ENCODE measurements around the gene ERVFRD-1. TPM values are rescaled to one million over a fixed set of nuclear protein-coding genes. Genes with fewer than 3 reads are reported as not detected.
"Not testable (repeated sequence)": the region's sequence is repeated elsewhere in the genome, so short reads cannot be mapped to it uniquely, and the experiment has no call there.

Gene ERVFRD-1
- total RNA-seq, 1 donor from 2014 or later, result not detected

DNA sequence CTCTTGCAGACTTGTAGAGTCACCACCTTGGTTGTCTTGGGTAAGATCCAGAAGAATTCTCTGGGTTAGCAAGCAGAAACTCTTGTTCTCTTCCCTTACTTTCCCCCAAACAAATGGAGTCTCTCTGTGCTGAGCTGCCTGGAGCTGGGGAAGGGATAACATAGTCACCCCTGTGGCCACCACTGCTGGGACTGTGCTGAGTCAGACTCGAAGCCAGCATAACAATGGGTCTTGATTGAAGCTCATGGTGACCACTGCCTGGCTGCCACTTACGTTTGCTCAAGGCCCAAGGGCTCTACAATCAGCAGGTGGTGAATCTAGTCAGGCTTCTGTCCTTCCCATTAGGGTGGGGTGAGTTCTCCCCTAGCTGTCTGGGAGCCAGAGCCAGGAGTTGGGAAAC lies 15.4 kb upstream of the ERVFRD-1 start:
- TF ChIP-seq, protein P1, sequence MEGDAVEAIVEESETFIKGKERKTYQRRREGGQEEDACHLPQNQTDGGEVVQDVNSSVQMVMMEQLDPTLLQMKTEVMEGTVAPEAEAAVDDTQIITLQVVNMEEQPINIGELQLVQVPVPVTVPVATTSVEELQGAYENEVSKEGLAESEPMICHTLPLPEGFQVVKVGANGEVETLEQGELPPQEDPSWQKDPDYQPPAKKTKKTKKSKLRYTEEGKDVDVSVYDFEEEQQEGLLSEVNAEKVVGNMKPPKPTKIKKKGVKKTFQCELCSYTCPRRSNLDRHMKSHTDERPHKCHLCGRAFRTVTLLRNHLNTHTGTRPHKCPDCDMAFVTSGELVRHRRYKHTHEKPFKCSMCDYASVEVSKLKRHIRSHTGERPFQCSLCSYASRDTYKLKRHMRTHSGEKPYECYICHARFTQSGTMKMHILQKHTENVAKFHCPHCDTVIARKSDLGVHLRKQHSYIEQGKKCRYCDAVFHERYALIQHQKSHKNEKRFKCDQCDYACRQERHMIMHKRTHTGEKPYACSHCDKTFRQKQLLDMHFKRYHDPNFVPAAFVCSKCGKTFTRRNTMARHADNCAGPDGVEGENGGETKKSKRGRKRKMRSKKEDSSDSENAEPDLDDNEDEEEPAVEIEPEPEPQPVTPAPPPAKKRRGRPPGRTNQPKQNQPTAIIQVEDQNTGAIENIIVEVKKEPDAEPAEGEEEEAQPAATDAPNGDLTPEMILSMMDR (IDR thresholded peaks at IDR 0.05), result no peak
- no peak overlapping the region for H3K4me3 Mint-ChIP-seq (ENCODE audit: unreplicated experiment)
- no peak overlapping the region for H3K27ac Mint-ChIP-seq (ENCODE audit: unreplicated experiment)
- peaks cover 64% of the 10 kb centered on the region for H3K4me1 Mint-ChIP-seq (ENCODE audit: unreplicated experiment)
- no peaks in the 10 kb centered on the region for H3K9me3 Mint-ChIP-seq (ENCODE audit: unreplicated experiment)
- no peaks in the 10 kb centered on the region for H3K27me3 Mint-ChIP-seq (ENCODE audit: unreplicated experiment)
- DNase-seq (ENCODE audit: extremely low spot score, unreplicated experiment), result no peak
- H3K36me3 Mint-ChIP-seq (ENCODE audit: unreplicated experiment), result peaks cover 6% of the 10 kb centered on the region

GRCh38 chr6:11123978-11124377 lies 12.5 kb upstream of the ERVFRD-1 start:
- no peak for DNase-seq (ENCODE audit: extremely low spot score, unreplicated experiment)
- H3K27ac Mint-ChIP-seq (ENCODE audit: unreplicated experiment), result peak overlapping the region; percentile 51
- no peaks in the 10 kb centered on the region for H3K9me3 Mint-ChIP-seq (ENCODE audit: unreplicated experiment)
- H3K4me1 Mint-ChIP-seq (ENCODE audit: unreplicated experiment), result peaks cover 61% of the 10 kb centered on the region
- TF ChIP-seq, protein P1 (IDR thresholded peaks at IDR 0.05), result no peak
- no peak overlapping the region for H3K4me3 Mint-ChIP-seq (ENCODE audit: unreplicated experiment)
- no peaks in the 10 kb centered on the region for H3K27me3 Mint-ChIP-seq (ENCODE audit: unreplicated experiment)
- H3K36me3 Mint-ChIP-seq (ENCODE audit: unreplicated experiment), result peaks cover 6% of the 10 kb centered on the region

- no peaks in the 10 kb centered on the region for H3K9me3 Mint-ChIP-seq (ENCODE audit: unreplicated experiment)
- TF ChIP-seq, protein P1 (IDR thresholded peaks at IDR 0.05), result no peak
- no peak overlapping the region for H3K27ac Mint-ChIP-seq (ENCODE audit: unreplicated experiment)
- no peaks in the 10 kb centered on the region for H3K27me3 Mint-ChIP-seq (ENCODE audit: unreplicated experiment)
- DNase-seq (ENCODE audit: extremely low spot score, unreplicated experiment), result no peak
- H3K4me3 Mint-ChIP-seq (ENCODE audit: unreplicated experiment), result no peak overlapping the region
- H3K4me1 Mint-ChIP-seq (ENCODE audit: unreplicated experiment), result peaks cover 56% of the 10 kb centered on the region
- peaks cover 5% of the 10 kb centered on the region for H3K36me3 Mint-ChIP-seq (ENCODE audit: unreplicated experiment)
These were observed 10.9 kb upstream of the ERVFRD-1 start for GRCh38 chr6:11122380-11122779.

- H3K27me3 Mint-ChIP-seq (ENCODE audit: unreplicated experiment), result no peaks in the 10 kb centered on the region
- H3K36me3 Mint-ChIP-seq (ENCODE audit: unreplicated experiment), result peaks cover 3% of the 10 kb centered on the region
- H3K9me3 Mint-ChIP-seq (ENCODE audit: unreplicated experiment), result no peaks in the 10 kb centered on the region
- peaks cover 51% of the 10 kb centered on the region for H3K4me1 Mint-ChIP-seq (ENCODE audit: unreplicated experiment)
- no peak overlapping the region for H3K27ac Mint-ChIP-seq (ENCODE audit: unreplicated experiment)
- no peak for DNase-seq (ENCODE audit: extremely low spot score, unreplicated experiment)
- TF ChIP-seq, protein P1 (IDR thresholded peaks at IDR 0.05), result no peak
- no peak overlapping the region for H3K4me3 Mint-ChIP-seq (ENCODE audit: unreplicated experiment)
These were observed 10.3 kb upstream of the ERVFRD-1 start for GRCh38 chr6:11121851-11122250.

GRCh38 chr6:11120271-11121005 lies 8.9 kb upstream of the ERVFRD-1 start:
- peaks cover 54% of the 10 kb centered on the region for H3K4me1 Mint-ChIP-seq (ENCODE audit: unreplicated experiment)
- no peak for DNase-seq (ENCODE audit: extremely low spot score, unreplicated experiment)
- TF ChIP-seq, protein P1 (IDR thresholded peaks at IDR 0.05), result no peak
- H3K4me3 Mint-ChIP-seq (ENCODE audit: unreplicated experiment), result no peak overlapping the region
- H3K9me3 Mint-ChIP-seq (ENCODE audit: unreplicated experiment), result no peaks in the 10 kb centered on the region
- peak overlapping the region; percentile 51 for H3K27ac Mint-ChIP-seq (ENCODE audit: unreplicated experiment)
- H3K36me3 Mint-ChIP-seq (ENCODE audit: unreplicated experiment), result no peaks in the 10 kb centered on the region
- no peaks in the 10 kb centered on the region for H3K27me3 Mint-ChIP-seq (ENCODE audit: unreplicated experiment)

DNA sequence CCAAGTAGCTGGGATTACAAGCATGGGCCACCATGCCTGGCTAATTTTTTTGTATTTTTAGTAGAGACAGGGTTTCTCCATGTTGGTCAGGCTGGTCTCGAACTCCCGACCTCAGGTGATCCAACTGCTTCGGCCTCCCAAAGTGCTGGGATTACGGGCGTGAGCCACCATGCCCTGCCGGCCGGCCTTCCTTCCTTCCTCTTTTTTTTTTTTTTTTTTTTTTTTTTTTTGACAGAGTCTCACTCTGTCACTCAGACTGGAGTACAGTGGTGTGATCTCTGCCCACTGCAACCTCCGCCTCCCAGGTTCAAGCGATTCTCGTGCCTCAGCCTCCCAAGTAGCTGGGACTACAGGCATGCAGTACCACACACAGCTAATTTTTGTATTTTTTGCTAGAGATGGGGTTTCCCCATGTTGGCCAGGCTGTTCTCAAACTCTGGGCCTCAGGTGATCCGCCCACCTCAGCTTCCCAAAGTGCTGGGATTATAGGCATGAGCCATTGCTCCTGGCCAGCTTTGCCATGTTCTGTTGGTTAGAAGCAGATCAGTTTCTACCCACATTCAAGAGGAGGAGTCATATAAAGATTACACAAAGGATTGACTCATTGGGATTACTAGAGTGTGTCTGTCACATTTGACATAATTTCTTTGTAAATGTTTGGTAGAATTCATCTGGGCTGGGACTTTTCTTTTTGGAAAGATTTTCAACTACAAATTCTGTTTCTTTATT lies 4.4 kb upstream of the ERVFRD-1 start:
- H3K36me3 Mint-ChIP-seq (ENCODE audit: unreplicated experiment); H3K27ac Mint-ChIP-seq (ENCODE audit: unreplicated experiment); DNase-seq (ENCODE audit: extremely low spot score, unreplicated experiment); H3K27me3 Mint-ChIP-seq (ENCODE audit: unreplicated experiment); H3K4me3 Mint-ChIP-seq (ENCODE audit: unreplicated experiment); H3K9me3 Mint-ChIP-seq (ENCODE audit: unreplicated experiment): not testable (repeated sequence)
- H3K4me1 Mint-ChIP-seq (ENCODE audit: unreplicated experiment), result peaks cover 32% of the 10 kb centered on the region

All from osteocyte (in vitro differentiated cells).